HG02588 (cell line): ENCODE data around the gene MLKL.
"Not testable (repeated sequence)": the region's sequence is repeated elsewhere in the genome, so short reads cannot be mapped to it uniquely, and the experiment has no call there.

ENCODE experiments used
- ATAC-seq: cut with Tn5 transposase; IDR thresholded peaks from one replicate; pipeline ENCODE4 v1.9.1; 2021; ENCODE audit warnings: mild to moderate bottlenecking, moderate library complexity; ENCODE audit not compliant: unreplicated experiment

MLKL gene

DNA sequence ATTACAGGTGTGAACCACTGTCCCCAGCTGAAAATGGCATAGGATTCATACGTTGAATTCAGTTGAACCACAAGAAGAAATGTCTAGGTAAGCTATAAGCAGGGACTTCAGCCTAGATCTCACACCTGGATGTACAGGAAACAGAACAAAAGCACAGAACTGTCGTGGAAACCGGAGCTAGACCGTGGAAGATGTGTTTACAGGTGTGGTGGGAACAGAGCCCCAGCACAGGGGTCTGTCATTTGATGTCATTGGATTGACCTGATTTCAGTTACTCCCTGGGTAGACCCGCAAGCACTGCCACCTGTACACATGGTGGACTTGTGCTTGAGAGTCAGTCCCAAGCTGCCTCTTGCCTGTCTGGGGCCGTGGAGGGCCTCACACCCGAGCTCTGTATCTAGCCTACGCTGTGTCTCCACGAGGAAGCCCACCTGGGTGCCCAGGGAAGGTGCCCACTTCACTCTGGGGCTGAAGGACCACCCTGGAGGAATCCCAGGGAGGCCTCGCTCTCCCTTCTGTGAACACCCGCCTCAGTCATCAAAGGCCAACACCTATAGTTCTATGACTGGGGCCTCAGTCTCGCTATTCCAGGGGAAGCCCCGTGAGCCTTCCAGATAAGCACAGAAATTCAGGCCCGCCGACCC is 32.2 kb upstream of the MLKL start:
- ATAC-seq, result no peak

- no peak for ATAC-seq
Observed at GRCh38 chr16:74731853-74732477, 31.3 kb upstream of the MLKL start.

DNA sequence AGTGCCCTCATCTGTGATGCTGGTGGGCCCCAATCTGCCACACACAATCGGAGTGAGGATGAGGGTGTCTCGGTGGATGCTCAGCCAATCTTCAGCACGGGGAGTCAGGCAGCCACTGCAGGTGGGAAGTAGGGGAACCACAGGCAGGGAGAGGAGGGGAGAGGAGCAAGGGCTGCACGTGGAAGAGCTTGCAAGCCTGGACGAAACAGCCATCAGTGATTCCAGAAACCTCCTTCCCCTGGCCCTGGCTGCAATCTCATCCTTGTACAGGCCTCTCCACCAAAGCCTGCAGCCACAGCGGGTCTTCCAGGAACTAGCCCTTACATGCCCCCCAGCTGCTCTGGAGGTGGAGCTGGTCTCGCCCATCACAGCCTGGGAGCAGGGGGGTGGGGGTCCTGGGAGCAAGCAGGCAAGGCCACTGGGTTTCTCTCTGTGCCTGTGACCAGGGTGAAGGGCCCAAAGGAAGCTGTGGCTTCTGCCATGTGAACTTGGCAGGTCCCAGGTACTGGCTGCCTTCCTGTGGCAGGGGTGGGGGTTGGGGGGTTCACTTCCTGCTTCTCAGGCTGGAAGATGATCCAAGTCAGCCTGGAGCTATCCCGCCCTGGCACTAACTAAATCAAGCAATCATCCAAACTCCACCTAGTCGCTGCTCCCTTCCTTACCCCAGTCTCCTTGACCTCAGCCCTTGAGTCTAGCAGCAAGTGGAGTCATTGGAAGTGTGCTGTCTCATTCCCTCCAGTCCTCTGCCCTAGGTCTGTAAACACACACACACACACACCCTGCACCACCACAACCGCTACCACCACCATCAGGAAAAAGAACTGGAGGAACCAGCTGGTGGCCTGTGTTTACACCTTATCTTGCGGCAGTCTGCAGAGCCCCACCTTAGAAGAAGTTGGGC is 29.4 kb upstream of the MLKL start:
- ATAC-seq, result no peak

DNA sequence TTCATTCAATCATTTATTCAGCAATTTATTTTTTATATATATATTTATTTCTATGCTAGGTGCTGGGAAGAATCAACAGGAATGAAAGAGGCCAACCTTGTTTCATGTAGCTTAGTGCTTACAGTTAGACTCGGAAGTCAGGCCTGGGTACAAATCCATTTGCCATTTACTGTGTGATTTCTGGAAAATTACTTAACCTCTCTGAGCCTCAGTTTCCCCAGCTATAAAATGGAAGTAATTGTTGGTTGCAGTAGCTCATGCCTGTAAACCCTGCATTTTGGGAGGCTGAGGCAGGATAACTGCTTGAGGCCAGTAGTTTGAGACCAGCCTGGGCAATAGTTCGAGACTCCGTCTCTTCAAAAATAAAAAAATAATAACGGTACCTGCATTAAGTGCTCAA is 27.2 kb upstream of the MLKL start:
- no peak for ATAC-seq

DNA sequence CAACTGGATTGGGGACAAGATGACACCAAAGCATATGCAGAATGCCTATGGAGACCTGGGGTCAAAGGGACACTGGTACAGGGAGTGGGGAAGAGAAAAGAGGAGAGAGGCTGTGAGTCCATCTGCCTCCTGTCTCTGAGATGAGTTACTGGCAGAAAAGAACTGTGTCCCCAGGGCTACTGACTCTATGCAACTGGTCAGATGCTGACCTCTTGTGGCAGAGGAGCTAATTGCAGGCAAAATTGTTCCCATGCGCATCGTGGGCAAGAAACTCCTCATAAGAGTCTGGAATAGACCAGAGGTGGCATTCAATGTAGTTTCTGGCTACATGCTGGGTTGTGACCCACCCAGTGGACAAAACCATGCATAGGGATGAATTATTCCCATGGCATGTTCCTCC is 26.1 kb upstream of the MLKL start:
- no peak for ATAC-seq

DNA sequence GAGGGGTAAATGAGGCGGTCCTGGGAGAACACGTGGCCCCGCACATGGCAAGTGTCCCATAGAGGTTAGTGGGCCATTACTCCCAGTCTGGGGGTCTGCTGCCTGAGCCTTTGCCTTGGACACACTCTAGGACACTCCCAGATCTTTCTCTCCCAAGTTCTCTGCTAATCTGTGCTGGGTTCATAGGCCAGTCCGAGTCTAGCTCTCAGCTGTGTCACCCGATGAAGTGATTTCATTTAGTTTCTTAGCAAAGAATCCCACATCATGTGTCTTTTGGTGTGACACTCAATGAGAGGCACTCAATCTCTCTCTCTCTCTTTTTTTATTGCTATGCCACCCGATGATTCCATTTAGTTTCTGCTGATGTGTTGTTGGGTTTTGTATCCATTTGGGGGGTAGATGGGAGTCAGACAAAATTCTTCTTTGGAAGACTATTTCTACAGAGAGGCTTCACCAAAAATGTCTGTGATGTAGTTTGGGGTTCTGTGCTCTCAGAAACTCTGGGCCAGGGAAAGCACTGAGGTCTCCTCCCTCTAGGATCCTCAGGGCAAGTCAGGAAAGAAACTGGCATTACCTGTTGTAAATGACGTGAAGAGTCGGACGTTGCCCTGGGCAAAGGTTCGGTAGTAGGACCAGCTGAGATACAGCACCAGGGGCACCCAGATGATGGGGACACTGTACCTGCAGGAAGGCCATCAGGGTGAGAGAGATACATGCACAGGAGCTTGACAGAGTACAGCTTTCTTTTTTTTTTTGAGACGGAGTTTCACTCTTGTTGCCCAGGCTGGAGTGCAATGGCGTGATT is 25.2 kb upstream of the MLKL start:
- no peak for ATAC-seq

GRCh38 chr16:74724820-74725549 is 24.3 kb upstream of the MLKL start:
- ATAC-seq, result no peak

DNA sequence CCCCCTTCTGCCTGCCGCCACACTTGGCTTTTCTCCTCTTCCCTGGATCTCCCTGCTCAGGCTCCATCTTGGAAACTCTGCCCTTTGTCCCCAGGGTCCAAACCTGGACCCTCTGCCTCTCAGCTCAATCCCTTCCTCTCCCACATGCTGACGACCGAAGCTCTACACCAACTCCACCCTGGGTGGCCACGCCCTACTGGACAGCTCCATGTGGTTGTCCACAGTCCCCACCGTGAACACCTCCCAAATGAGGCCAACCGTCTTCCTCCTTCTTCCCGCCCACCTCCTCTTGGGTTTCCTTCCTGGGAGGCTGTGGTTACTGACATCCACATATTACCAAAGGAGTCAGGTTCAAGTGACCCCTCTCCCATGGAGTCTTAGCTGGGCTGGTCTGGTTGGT is 22.6 kb upstream of the MLKL start:
- no peak for ATAC-seq

- ATAC-seq, result not testable (repeated sequence)
Observed at GRCh38 chr16:74722156-74722555, 21.5 kb upstream of the MLKL start.

DNA sequence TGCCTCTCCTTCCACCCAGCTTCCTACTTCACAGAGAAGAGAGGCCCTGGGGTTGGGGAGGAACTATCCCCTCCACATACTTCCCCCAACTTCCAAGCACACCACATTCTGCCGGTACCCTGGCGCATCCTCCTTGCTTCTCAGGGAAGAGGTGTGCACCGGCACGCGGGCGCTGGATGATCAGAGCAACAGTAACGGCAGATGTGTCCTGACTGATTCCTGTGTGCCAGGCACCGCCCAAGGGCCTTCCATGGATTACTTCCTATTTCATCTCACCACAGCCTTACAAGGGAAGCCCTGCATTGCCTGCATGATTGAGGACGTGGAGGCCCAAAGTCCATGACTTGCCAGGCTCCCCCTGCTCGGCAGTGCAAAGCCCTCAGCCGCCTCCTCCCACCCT is 21.1 kb upstream of the MLKL start:
- no peak for ATAC-seq

DNA sequence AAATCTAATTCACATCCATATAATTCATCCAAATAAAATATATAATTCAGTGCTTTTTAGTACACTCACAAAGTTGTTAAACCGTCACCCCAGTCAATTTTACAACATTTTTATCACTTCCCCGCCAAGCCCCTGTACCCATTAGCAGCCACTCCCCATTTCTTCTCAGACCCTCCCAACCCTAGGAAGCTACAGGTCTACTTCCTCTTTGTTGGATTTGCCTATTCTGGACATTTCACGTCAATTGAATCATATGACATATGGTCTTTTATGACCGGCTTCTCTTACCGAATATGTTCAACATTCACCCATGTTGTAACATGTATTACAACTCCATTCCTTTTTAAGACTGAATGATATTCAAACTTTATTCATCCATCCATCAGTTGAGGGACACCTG is 19.9 kb upstream of the MLKL start:
- no peak for ATAC-seq

DNA sequence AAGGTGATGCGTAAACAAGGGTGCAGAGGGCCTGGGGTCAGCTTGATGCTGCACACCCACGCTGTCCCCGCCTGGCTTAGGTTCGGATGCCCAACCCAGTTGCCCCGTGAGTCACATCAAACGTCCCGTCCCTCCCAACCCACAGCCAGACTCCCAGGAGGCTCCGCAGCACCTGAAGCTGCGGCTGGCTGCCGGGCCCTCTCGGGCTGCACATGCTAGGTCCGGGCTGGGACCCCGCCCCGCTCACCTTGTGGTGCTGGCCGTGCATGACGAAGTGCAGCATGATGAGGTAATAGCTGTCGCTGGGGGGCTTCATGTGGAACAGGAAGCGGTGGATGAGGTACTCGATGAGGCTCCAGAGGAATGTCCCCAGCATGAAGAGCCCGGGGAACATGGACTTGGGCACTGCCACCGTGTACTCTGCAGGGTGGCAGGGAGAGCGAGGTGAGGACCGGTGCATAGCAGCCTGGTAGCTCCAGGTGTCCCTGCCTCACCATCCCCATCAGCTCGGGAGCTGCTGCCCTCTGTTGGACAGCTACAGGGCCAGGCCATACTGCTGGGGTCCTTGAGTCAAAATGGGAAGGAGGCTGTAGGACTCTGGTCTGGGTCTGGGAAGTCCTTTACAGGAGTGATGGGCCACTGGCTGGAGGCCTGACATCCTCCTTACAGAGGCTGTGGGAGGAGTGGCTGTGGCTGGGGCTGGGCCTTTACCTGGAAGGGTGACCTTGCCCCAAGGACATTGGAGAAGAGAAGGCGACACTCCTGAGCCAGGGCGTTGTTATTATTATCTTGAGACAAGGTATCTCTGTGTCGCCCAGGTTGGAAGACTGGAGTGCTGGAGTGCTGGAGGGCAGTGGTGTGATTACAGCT is 18.3 kb upstream of the MLKL start:
- no peak for ATAC-seq

DNA sequence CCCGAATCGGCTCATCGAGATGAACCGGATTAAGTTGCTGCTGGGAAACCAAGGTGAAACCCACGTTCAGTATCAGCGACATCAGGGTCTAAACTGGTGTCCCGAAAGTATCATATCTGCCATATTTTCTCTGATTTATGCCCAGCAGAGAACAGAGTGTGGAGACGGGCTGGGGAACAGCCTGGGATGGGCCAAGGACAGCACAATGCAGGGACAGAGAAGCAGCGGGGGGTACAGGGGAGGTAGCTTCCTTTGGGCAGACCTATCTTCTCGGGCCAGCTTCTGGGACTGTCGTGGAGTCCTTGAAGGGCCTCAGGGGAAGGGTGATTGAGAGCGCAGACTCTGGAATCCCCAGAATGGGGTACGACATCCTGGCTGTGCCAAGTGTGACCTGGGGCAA is 17.5 kb upstream of the MLKL start:
- ATAC-seq, result no peak

GRCh38 chr16:74717367-74717766 is 16.7 kb upstream of the MLKL start:
- no peak for ATAC-seq

DNA sequence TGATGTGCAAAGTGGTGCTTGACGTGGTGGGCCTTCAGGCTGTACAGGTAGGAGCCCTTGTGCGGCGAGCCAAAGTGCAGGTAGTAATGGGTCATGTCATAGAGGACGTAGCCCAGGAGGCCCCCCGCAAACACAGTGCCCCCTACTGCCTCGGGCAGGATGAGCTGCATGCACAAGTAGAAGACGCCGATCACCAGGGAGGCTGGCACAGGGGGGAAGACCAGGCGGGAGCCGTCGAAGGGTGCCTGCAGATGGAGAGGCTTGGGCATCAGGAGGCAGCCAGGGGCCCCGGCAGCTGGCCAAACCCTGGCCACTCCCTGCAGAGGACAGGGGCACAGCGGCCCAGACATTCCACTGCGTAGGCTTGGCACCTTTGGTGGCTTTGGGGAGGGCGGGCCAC is 15.7 kb upstream of the MLKL start:
- ATAC-seq, result no peak

GRCh38 chr16:74713876-74714275 is 13.2 kb upstream of the MLKL start:
- ATAC-seq, result no peak

DNA sequence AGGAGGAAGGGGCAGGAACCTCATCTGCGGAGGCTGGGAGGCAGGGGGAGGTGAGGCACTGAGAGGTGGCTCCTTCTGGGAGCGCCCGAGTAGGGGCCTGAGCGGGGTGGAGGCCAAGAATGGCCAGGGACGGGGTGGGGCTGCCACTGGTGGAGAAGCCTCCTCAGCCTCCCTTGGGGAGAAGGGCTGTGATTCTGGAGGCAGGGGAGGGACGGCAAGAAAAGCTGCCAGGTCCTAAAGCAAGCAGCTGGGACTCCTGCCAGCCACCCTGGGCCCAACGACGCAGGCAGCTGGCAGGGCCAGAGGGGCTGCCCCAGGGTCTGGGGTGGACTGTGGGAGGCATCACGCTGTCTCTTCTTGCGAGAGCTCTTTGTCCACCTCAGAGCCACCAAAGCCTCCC is 12.7 kb upstream of the MLKL start:
- ATAC-seq, result no peak

- no peak for ATAC-seq
Observed at GRCh38 chr16:74711938-74712337, 11.3 kb upstream of the MLKL start.

- ATAC-seq, result no peak
Observed at GRCh38 chr16:74710401-74710800, 9.7 kb upstream of the MLKL start.

DNA sequence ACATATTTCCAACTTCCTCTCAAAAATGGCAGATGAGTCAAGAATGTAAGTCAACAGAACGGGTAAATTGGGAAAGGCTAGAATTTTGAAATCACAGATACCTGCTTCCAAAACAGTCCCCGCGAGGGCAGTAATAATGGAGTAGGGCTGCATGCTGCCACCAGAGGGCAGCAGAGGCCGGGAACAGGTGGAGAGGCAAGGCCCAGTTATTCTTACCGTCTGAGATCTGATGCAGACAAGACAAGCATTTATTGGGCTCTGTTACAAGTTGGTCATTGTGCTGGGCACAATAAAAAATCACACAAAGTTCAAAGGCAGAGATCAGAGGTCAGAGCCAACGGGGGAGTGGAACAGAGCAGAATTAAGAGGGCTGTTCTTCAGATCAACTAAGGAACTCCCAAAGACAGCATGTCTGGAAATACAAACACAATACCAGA is 8.8 kb upstream of the MLKL start:
- peak; percentile 78 for ATAC-seq
